A204.1 (cell line): ENCODE data around the gene GAREM1.
"Not testable (repeated sequence)": the region's sequence is repeated elsewhere in the genome, so short reads cannot be mapped to it uniquely, and the experiment has no call there.

Experiments used
- FAIRE-seq: peaks from 2 replicates; lab custom pipeline; 2012; peaks lifted over from hg19 to GRCh38; lab: Jason Lieb, UNC

GAREM1 gene

GRCh38 chr18:32326450-32327308 lies 144.0 kb downstream of the GAREM1 start:
- FAIRE-seq, result no peak

DNA sequence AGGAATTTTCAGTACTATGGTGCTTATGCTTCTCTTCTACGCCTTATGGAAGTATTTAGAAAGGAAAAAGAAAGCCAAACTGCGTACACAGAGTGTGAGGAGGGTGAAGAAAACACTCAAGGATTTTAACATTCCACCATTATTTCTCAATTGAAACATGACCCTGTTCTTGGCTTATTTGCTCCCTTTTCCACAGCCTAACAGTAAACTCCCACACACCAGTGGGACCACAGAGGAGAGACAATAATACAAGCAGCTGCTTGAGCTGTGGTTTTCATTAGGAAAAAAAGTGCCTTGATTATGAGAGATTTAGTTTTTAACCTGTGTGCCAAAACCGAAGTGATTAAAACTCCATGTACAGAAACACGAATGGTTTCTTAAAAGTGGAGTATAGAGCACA lies 146.5 kb downstream of the GAREM1 start:
- FAIRE-seq, result no peak

GRCh38 chr18:32321826-32322225 lies 148.9 kb downstream of the GAREM1 start:
- no peak for FAIRE-seq

- no peak for FAIRE-seq
Observed at GRCh38 chr18:32319084-32319483, 151.6 kb downstream of the GAREM1 start.

DNA sequence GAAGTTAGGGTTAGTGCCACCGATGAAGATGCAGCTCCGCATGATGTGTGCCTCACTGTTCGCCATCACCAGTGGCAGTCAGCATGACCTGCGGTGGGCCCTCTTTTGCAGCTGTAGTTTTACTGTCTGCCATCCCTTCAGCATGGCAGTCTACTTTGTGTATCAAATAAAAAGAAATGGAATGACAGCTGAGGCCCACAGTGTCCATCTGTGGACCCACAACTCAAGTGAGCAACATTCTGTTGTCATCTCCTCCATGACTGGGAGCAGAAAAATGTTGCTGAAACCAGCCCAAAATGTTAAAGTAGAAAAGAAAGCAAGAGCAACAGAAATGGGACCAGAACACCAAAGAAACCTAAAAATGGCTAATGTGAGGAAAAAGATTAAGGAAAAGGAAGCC lies 152.1 kb downstream of the GAREM1 start:
- no peak for FAIRE-seq

DNA sequence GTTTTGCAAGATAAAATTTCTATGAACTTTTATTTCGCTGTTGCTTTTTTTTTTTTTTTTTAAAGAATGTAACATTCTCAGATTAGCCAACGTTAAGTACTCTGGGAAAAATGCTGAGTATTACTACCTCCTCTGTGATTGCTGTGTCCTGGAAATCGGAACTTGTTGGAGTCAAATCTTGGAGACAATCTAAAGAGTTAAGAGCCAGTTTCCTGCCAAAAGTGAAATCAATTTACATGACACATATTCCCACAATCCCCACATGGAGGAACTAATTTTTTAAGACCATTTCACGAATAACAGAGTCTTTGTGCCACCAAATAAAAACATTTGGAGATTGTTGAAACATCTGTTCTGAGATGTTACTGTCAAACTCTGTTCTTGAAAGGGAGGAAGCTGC lies 153.0 kb downstream of the GAREM1 start:
- FAIRE-seq, result no peak

GRCh38 chr18:32315881-32316280 lies 154.8 kb downstream of the GAREM1 start:
- no peak for FAIRE-seq

- FAIRE-seq, result no peak
Observed at GRCh38 chr18:32310774-32311173, 159.9 kb downstream of the GAREM1 start.

DNA sequence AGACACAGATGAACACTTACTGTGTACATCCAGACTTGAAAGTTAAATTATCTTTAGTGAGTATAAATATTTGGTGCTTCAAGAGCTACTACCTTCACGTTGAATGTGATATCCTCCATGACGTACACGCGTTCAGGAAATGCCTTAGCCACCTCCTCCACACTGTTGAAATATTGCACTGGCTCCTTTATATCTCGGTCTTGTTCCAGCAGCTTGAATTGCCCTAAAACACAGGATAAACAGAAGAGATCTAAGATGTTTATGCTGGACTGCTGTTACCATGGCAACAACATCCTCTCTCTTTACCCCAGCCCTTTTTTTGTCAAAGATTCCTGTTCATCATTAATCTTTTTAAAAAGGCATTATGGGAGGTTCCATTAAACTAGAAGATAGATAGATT lies 160.6 kb downstream of the GAREM1 start:
- FAIRE-seq, result no peak

DNA sequence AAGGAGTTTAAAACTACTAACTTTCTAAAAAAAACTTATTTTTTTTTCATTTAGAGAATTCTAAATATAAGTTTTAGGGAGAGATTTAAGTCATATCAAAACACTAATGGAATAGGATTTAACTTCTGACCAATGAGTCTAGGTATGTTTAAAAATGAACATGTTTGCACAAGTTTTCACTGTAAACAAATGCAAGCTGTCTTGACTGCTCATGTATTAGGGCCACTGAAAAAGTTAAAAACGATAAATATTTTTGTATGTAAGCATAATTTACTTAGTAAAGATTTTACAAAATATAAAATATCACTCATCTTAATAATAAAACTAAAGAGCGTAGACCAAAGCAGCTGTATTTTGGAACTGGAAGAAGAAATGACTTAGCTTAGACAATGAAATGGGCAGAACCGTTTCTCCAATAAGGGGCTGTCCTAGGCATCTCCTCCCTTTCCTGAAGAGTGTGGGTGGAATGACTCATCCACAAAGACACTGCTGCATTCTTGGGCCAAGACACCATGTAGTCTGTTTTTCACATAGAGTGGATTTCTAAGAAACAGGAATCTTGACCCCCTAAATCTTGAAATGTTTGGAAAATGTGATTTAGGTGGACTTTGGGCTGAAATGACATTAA lies 162.1 kb downstream of the GAREM1 start:
- FAIRE-seq, result no peak

DNA sequence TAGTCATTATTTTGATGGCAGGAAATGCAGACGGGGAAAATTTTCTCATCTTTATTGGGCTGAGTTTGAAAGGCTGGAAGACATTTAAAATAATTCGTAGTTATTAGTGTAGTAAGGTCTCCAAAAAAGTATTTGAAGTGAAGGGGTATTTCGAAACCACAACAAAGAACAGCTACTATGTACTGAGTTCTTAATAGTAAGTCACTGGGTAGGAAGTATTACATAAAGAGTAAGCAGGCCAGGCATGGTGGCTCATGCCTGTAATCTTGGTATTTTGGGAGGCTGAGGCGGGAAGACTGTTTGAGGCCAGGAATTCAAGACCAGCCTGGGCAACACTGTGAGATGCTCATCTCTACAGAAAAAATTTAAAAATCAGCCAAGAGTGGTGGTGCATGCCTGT lies 167.3 kb downstream of the GAREM1 start:
- no peak for FAIRE-seq

GRCh38 chr18:32302806-32303205 lies 167.9 kb downstream of the GAREM1 start:
- FAIRE-seq, result no peak

GRCh38 chr18:32301976-32302743 lies 168.5 kb downstream of the GAREM1 start:
- FAIRE-seq, result no peak

GRCh38 chr18:32301361-32301760 lies 169.3 kb downstream of the GAREM1 start:
- FAIRE-seq, result no peak

GRCh38 chr18:32300914-32301313 lies 169.8 kb downstream of the GAREM1 start:
- FAIRE-seq, result no peak

GRCh38 chr18:32299484-32299883 lies 171.2 kb downstream of the GAREM1 start:
- FAIRE-seq, result no peak

GRCh38 chr18:32298171-32298667 lies 172.5 kb downstream of the GAREM1 start:
- no peak for FAIRE-seq

DNA sequence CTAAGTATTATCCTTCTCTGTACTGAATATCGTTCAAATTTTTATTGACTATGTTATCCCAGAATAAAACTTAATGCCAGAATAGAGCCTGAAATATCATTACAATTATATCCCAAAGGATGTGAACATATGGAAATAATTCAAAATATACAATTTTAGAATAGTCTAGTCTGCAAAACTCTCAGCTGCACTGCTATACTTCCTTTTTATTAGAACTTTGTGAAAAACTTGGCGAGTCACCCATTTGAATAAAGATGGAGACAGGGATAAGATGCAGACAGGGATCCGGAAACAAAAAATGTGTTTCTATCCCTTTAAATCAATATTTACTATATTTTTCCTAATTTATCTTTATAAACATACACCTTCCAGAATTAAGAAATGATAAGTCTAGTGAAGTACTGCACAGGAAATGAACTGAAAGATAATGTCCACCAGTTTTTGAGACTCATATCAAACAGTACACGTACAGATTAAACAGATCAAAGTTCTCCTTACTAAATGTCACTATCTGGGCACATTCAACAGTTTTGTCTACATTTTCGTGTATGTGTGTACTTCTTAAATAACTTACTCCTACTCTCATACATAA lies 173.0 kb downstream of the GAREM1 start:
- FAIRE-seq, result no peak

DNA sequence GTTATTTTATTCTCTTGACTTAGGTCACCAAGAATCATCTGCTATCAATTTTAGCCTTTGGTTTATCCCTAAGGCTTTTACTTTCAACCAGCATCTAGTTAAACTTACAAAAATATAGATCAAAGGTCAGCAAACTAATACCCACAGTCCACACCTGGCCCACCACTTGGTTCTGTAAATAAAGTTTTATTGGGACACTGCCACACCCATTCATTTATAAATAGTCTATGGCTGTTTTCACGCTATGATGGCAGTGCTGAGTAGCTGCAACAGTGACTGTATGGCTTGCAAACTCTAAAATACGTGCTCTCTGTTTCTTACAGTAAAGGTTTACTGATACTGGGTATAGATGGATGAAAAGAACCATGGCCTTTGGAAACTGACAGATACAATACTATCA lies 173.8 kb downstream of the GAREM1 start:
- FAIRE-seq, result no peak

DNA sequence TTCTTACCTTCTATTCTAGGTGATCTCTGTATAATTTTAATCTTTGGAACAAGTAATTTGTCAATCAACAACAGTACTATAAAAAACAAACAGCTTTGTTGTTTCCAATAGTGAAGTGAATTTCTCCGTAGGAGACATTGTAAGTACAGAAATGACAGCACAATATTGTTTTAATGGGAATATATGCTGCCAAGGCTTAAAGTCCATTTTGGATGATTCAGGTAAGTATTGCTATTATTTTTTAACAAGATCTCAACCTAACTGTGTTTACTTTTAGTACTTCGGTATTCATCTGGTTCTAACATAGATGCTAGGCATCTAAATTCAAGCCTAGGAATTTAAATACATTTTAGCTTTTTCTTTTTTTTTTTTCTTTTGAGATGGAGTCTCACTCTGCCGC lies 175.1 kb downstream of the GAREM1 start:
- FAIRE-seq, result no peak

DNA sequence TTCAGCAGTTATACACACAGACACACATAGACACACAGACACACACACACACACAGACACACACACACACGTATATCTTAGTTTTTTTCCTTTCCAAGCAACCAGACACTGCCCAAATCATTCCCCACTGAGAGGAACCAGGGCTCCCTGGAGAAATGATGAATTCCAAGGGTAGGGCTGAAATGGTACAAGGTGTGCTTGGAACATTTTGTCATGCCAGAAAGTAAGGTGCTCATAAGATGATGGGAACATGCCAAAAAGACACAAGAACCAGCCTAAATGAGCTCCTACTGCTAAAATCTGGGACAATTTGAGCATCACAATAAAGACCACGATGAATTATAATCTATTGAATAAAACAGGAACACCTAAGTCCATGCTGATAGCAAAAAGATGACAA lies 177.6 kb downstream of the GAREM1 start:
- no peak for FAIRE-seq

GRCh38 chr18:32291623-32292022 lies 179.1 kb downstream of the GAREM1 start:
- not testable (repeated sequence) for FAIRE-seq

DNA sequence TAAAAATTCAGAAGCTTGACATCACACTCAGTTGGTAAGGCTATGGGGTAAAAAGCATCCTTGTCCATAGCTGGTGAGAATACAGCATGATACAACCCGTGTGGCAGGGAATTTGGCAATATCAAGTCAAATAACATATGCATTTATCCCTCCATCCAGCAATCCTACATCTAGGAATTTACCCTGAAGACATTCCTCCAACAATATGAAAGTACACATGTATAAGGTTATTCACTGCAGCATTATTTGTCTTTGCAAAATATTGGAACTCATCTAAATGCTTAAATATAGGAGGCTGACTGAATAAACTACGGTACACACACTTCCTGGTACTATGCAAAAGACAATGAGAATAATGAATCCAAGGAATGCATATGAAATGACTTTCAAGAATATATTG lies 179.9 kb downstream of the GAREM1 start:
- FAIRE-seq, result no peak
